IMR-90 (cell line): ENCODE data around the gene PPP1R9B. TPM values are rescaled to one million over a fixed set of nuclear protein-coding genes. Genes with fewer than 3 reads are reported as not detected.

Experiments used
- ATAC-seq: fragments of 200-7000 bp; cut with Tn5 transposase; 2 replicates; pipeline ENCODE4 v1.9.1; 2020; ENCODE audit warnings: low read depth, mild to moderate bottlenecking, moderate library complexity
- BruUV-seq: library from RNA; stranded (reverse); fragments of 400-500 nt; replicated peaks from 2 replicates; lab custom pipeline; 2021; lab: Mats Ljungman, UMichigan
- CTCF ChIA-PET: fragments of 300-600 bp; formaldehyde crosslinking; extraction: SDS; loops from one replicate; lab custom pipeline; 2021; ENCODE audit warnings: antibody characterized with exemption; lab: Yijun Ruan, JAX
- POLR2A ChIA-PET: fragments of 300-600 bp; sonication (Branson Sonifier 250); formaldehyde crosslinking; loops from one replicate; lab custom pipeline; 2022; ENCODE audit warnings: antibody characterized with exemption; ENCODE audit not compliant: unreplicated experiment; lab: Charles Lee
- DNase-seq: peaks from one replicate; pipeline ENCODE4 v3.0.0; 2013
- H2AFZ ChIP-seq: replicated peaks from 2 replicates; pipeline ENCODE3; 2013; ENCODE audit warnings: low read length, mild to moderate bottlenecking; ENCODE audit not compliant: poor library complexity
- H2AK5ac ChIP-seq: 2 replicates; pipeline ENCODE4 v1.6.1; 2013; ENCODE audit warnings: low read depth, low read length, inconsistent platforms
- H2AK9ac ChIP-seq: replicated peaks from 2 replicates; pipeline ENCODE3; 2013; ENCODE audit warnings: mild to moderate bottlenecking, low read depth, low read length, moderate library complexity; ENCODE audit not compliant: poor library complexity
- H2BK120ac ChIP-seq: 2 replicates; pipeline ENCODE4 v1.6.1; 2013; ENCODE audit warnings: low read depth, low read length, inconsistent platforms
- H2BK15ac ChIP-seq: 3 replicates; pipeline ENCODE4 v1.6.1; 2013; ENCODE audit warnings: low read depth, low read length, inconsistent platforms
- H2BK20ac ChIP-seq: 2 replicates; pipeline ENCODE4 v1.6.1; 2013; ENCODE audit warnings: low read depth, mild to moderate bottlenecking, inconsistent platforms, low read length, moderate library complexity
- H2BK5ac ChIP-seq: 2 replicates; pipeline ENCODE4 v1.6.1; 2013; ENCODE audit warnings: mild to moderate bottlenecking, low read depth, low read length, inconsistent platforms; ENCODE audit not compliant: poor library complexity, severe bottlenecking
- H3K14ac ChIP-seq: replicated peaks from 2 replicates; pipeline ENCODE4 v1.6.1; 2013; ENCODE audit warnings: low read depth, low read length, inconsistent platforms
- H3K18ac ChIP-seq: 2 replicates; pipeline ENCODE4 v1.6.1; 2013; ENCODE audit warnings: low read depth, low read length, control low read depth
- H3K23ac ChIP-seq: 2 replicates; pipeline ENCODE4 v1.6.1; 2013; ENCODE audit warnings: low read depth, low read length, inconsistent platforms
- H3K27ac ChIP-seq: 2 replicates; pipeline ENCODE4 v1.5.1; 2013; ENCODE audit warnings: mild to moderate bottlenecking, control low read depth, low read length; ENCODE audit not compliant: insufficient read depth
- H3K27me3 ChIP-seq: 2 replicates; pipeline ENCODE4 v1.6.1; 2013; ENCODE audit warnings: low read length; ENCODE audit not compliant: control insufficient read depth, insufficient read depth
- H3K36me3 ChIP-seq: 2 replicates; pipeline ENCODE4 v1.6.1; 2013; ENCODE audit warnings: low read length, mixed read lengths; ENCODE audit not compliant: control insufficient read depth, insufficient read depth
- H3K4ac ChIP-seq: 2 replicates; pipeline ENCODE4 v1.6.1; 2013; ENCODE audit warnings: low read depth, low read length, inconsistent platforms
- H3K4me1 ChIP-seq: 2 replicates; pipeline ENCODE4 v1.6.1; 2013; ENCODE audit warnings: low read length, mixed read lengths; ENCODE audit not compliant: control insufficient read depth, insufficient read depth
- H3K4me2 ChIP-seq: 2 replicates; pipeline ENCODE4 v1.6.1; 2013; ENCODE audit warnings: low read depth, mild to moderate bottlenecking, control low read depth, low read length, moderate library complexity
- H3K4me3 ChIP-seq: 2 replicates; pipeline ENCODE4 v1.5.1; 2013; ENCODE audit warnings: low read depth, mild to moderate bottlenecking, control low read depth, low read length, moderate library complexity; ENCODE audit not compliant: insufficient read depth
- H3K56ac ChIP-seq: 2 replicates; pipeline ENCODE4 v1.6.1; 2013; ENCODE audit warnings: low read length, inconsistent platforms; ENCODE audit not compliant: insufficient read depth; ENCODE audit errors: extremely low read depth
- H3K79me1 ChIP-seq, 2 experiments: 2 replicates each; pipeline ENCODE4 v1.6.1; 2013; ENCODE audit warnings: low read length in 2 of 2, inconsistent platforms in 1 of 2, low read depth in 1 of 2
- H3K9ac ChIP-seq: 2 replicates; pipeline ENCODE4 v1.6.1; 2013; ENCODE audit warnings: low read depth, low read length, control low read depth
- H3K9me1 ChIP-seq: 2 replicates; pipeline ENCODE4 v1.6.1; 2013; ENCODE audit warnings: low read length, inconsistent platforms; ENCODE audit not compliant: insufficient read depth
- H3K9me3 ChIP-seq: 2 replicates; pipeline ENCODE4 v1.6.1; 2013; ENCODE audit warnings: low read length; ENCODE audit not compliant: control insufficient read depth, insufficient read depth
- H4K20me1 ChIP-seq: 2 replicates; pipeline ENCODE4 v1.6.1; 2013; ENCODE audit warnings: low read length, inconsistent platforms; ENCODE audit not compliant: insufficient read depth
- H4K5ac ChIP-seq: 2 replicates; pipeline ENCODE4 v1.6.1; 2013; ENCODE audit warnings: mild to moderate bottlenecking, low read depth, low read length, control low read depth
- H4K8ac ChIP-seq, 2 experiments: 2 replicates each; pipeline ENCODE4 v1.6.1; 2013; ENCODE audit warnings: low read depth in 2 of 2, low read length in 2 of 2, control low read depth in 1 of 2, inconsistent platforms in 1 of 2
- H4K91ac ChIP-seq: 2 replicates; pipeline ENCODE4 v1.6.1; 2013; ENCODE audit warnings: low read depth, low read length, inconsistent platforms; ENCODE audit not compliant: insufficient read depth
- BHLHE40 ChIP-seq: fragments of 150-350 bp; IDR thresholded peaks from 2 replicates; pipeline ENCODE4 v1.6.1; 2016; ENCODE audit warnings: mild to moderate bottlenecking, low read depth, low read length
- CEBPB ChIP-seq: IDR thresholded peaks from 2 replicates; pipeline ENCODE4 v1.6.1; 2012; ENCODE audit warnings: low read depth, low read length, improper control_type of control experiment
- CHD1 ChIP-seq: IDR thresholded peaks from 2 replicates; pipeline ENCODE4 v1.6.1; 2012; ENCODE audit warnings: low read depth, low read length, improper control_type of control experiment
- CTCF ChIP-seq: conservative IDR thresholded peaks from 2 replicates; pipeline ENCODE4 v1.5.1; 2012; ENCODE audit warnings: mild to moderate bottlenecking, low read depth, low read length, improper control_type of control experiment
- ELK1 ChIP-seq: fragments of 150-350 bp; IDR thresholded peaks from 2 replicates; pipeline ENCODE4 v1.6.1; 2016; ENCODE audit warnings: low read depth, mild to moderate bottlenecking, low read length, moderate library complexity, borderline replicate concordance
- FOS ChIP-seq: fragments of 150-350 bp; IDR thresholded peaks from 2 replicates; pipeline ENCODE4 v1.6.1; 2016; ENCODE audit warnings: low read depth, low read length
- MAFK ChIP-seq: IDR thresholded peaks from 2 replicates; pipeline ENCODE4 v1.6.1; 2012; ENCODE audit warnings: low read depth, low read length, improper control_type of control experiment
- MAZ ChIP-seq: IDR thresholded peaks from 2 replicates; pipeline ENCODE4 v1.6.1; 2012; ENCODE audit warnings: low read depth, mild to moderate bottlenecking, low read length, improper control_type of control experiment, moderate library complexity, borderline replicate concordance
- MXI1 ChIP-seq: IDR thresholded peaks from 2 replicates; pipeline ENCODE4 v1.6.1; 2012; ENCODE audit warnings: low read depth, mild to moderate bottlenecking, low read length, moderate library complexity, borderline replicate concordance
- NFE2L2 ChIP-seq: fragments of 150-350 bp; IDR thresholded peaks from 2 replicates; pipeline ENCODE4 v1.6.1; 2016; ENCODE audit warnings: low read depth, mild to moderate bottlenecking, low read length
- POLR2A ChIP-seq: IDR thresholded peaks from 2 replicates; pipeline ENCODE4 v1.6.1; 2012; ENCODE audit warnings: mild to moderate bottlenecking, low read depth, low read length
- RAD21 ChIP-seq: IDR thresholded peaks from 2 replicates; pipeline ENCODE4 v1.6.1; 2012; ENCODE audit warnings: low read length, improper control_type of control experiment
- RCOR1 ChIP-seq: IDR thresholded peaks from 2 replicates; pipeline ENCODE4 v1.6.1; 2012; ENCODE audit warnings: mild to moderate bottlenecking, low read length, improper control_type of control experiment; ENCODE audit not compliant: insufficient replicate concordance
- RFX5 ChIP-seq: IDR thresholded peaks from 2 replicates; pipeline ENCODE4 v1.8.0; 2012; ENCODE audit warnings: low read depth, mild to moderate bottlenecking, low read length, moderate library complexity
- SMC3 ChIP-seq: fragments of 150-350 bp; IDR thresholded peaks from 2 replicates; pipeline ENCODE4 v1.6.1; 2016; ENCODE audit warnings: low read depth, mild to moderate bottlenecking, antibody characterized with exemption, low read length, moderate library complexity
- USF2 ChIP-seq: fragments of 150-350 bp; IDR thresholded peaks from 2 replicates; pipeline ENCODE4 v1.6.1; 2017; ENCODE audit warnings: mild to moderate bottlenecking, antibody characterized with exemption, low read length, low read depth
- WGBS, 2 experiments: methylation state at CpG; one replicate each; pipeline versions ENCODE4 v1.1.5 to v1.1.7; 2013; ENCODE audit warnings: missing lambda C conversion rate in 2 of 2; ENCODE audit not compliant: insufficient read length in 1 of 2; ENCODE audit errors: extremely low coverage in 2 of 2; 5-methylcytosine and 5-hydroxymethylcytosine counted together
- dilution Hi-C: fragments of 300-500 bp; cut with HindIII; formaldehyde crosslinking; loops from one replicate; pipeline ENCODE4 v1.14.3; 2018; ENCODE audit warnings: low sequenced_read_pairs; ENCODE audit not compliant: unreplicated experiment
- in situ Hi-C: fragments of 300-500 bp; cut with MboI; formaldehyde crosslinking; loops from 3 replicates; pipeline ENCODE4 v1.14.3; 2019; ENCODE audit warnings: low sequenced_read_pairs, inconsistent platforms, mixed read lengths
- intact Hi-C: fragments of 100-400 bp; cut with micrococcal nuclease; formaldehyde crosslinking; loops from 2 replicates; pipeline ENCODE4 v1.10.0; 2022
- polyA plus RNA-seq, 3 experiments: library from polyadenylated mRNA; depleted of rRNA; stranded (reverse); fragments of >200 nt; gene quantifications; 2 replicates each; pipeline ENCODE4 v1.2.3, GENCODE V29; 2012; ENCODE audit warnings: low replicate concordance in 1 of 3
- total RNA-seq: library from RNA; depleted of rRNA; stranded (reverse); fragments of >200 nt; gene quantifications from 2 replicates; pipeline ENCODE4 v1.2.3, GENCODE V29; 2012

PPP1R9B gene
- total and polyA plus RNA-seq, 2 of the 4 experiments (the other 2 are of a cell fraction), result 23.0 to 28.0 TPM

GRCh38 chr17:50103252-50103651 lies 47.2 kb downstream of the PPP1R9B start:
- ATAC-seq, result no peak
- CTCF ChIA-PET, result no interaction called here

More at GRCh38 chr17:50103252-50103651, 47.2 kb downstream of the PPP1R9B start:
- no peak overlapping the region for H4K5ac ChIP-seq
- H3K9ac ChIP-seq, result no peak overlapping the region
- intact Hi-C loops (no loop called here), in situ Hi-C loops (no loop called here), dilution Hi-C loops (no loop called here)
- peaks cover 18% of the 10 kb centered on the region for H3K4me1 ChIP-seq
- H3K79me1 ChIP-seq, result peaks cover 0 to 5% of the 10 kb centered on the region in 2 experiments; a peak in 1 of 4 replicates
- no peak overlapping the region for H3K23ac ChIP-seq
- H2AFZ ChIP-seq, result no peak overlapping the region
- no peaks in the 10 kb centered on the region for H3K9me3 ChIP-seq
- POLR2A ChIA-PET, result interaction anchor here (0.5 kb wide), 1 partner anchor 260 kb away, joined by 4 read pairs; no protein-coding TSS in a partner anchor
- 100% methylated on average over 1 of the region's 2 CpGs; no CpG with 5 or more reads in 1 of the 2 experiments for WGBS, 2 experiments
- no peak overlapping the region for H3K27ac ChIP-seq
- no TSS peak for BruUV-seq
- TF ChIP-seq CEBPB (no peak), RAD21 (no peak), RCOR1 (no peak), FOS (no peak), ELK1 (no peak), CTCF (no peak), USF2 (no peak), RFX5 (no peak), MAFK (no peak), MXI1 (no peak), CHD1 (no peak), NFE2L2 (no peak), SMC3 (no peak), POLR2A (no peak), MAZ (no peak), BHLHE40 (no peak)
- H2AK5ac ChIP-seq, result no peak overlapping the region
- no peak overlapping the region for H2AK9ac ChIP-seq
- peaks cover 12% of the 10 kb centered on the region for H3K9me1 ChIP-seq
- no peak overlapping the region for H4K8ac ChIP-seq
- H3K27me3 ChIP-seq, result no peaks in the 10 kb centered on the region
- H2BK120ac ChIP-seq, result no peak overlapping the region
- H3K4me2 ChIP-seq, result no peak overlapping the region
- no peak for DNase-seq
- no peak overlapping the region for H3K56ac ChIP-seq
- H3K14ac ChIP-seq, result no peak overlapping the region
- peaks cover 7% of the 10 kb centered on the region for H4K20me1 ChIP-seq
- peaks cover 20% of the 10 kb centered on the region for H3K36me3 ChIP-seq
- H2BK5ac ChIP-seq, result no peak overlapping the region
- H2BK15ac ChIP-seq, result no peak overlapping the region
- H3K4me3 ChIP-seq, result no peak overlapping the region
- no peak overlapping the region for H4K91ac ChIP-seq
- H3K4ac ChIP-seq, result no peak overlapping the region
- H2BK20ac ChIP-seq, result no peak overlapping the region
- H3K18ac ChIP-seq, result no peak overlapping the region
